Mesothelial cell of epicardium (in vitro differentiated cells): Measurements from ENCODE around the gene MAML2. TPM values are rescaled to one million over a fixed set of nuclear protein-coding genes. Genes with fewer than 3 reads are reported as not detected.

ENCODE experiments used
- DNase-seq, 2 experiments: peaks; one replicate each; pipeline ENCODE4 v3.0.0; 2021; ENCODE audit warnings: low spot score in 2 of 2; ENCODE audit not compliant: unreplicated experiment in 2 of 2
- H3K27ac Mint-ChIP-seq: 2 replicates; pipeline ENCODE4 v1.8.0; 2021; ENCODE audit warnings: mixed read lengths
- H3K27me3 Mint-ChIP-seq: 2 replicates; pipeline ENCODE4 v1.8.0; 2021; ENCODE audit warnings: low read depth, mixed read lengths
- H3K36me3 Mint-ChIP-seq: 2 replicates; pipeline ENCODE4 v1.8.0; 2021; ENCODE audit warnings: mixed read lengths
- H3K4me1 Mint-ChIP-seq: 2 replicates; pipeline ENCODE4 v1.8.0; 2021; ENCODE audit warnings: mixed read lengths
- H3K4me3 Mint-ChIP-seq: 2 replicates; pipeline ENCODE4 v1.8.0; 2021; ENCODE audit warnings: mild to moderate bottlenecking, moderate library complexity, mixed read lengths
- H3K9me3 Mint-ChIP-seq: 2 replicates; pipeline ENCODE4 v1.8.0; 2021; ENCODE audit warnings: mixed read lengths
- total RNA-seq: library from RNA; stranded (reverse); gene quantifications from 3 replicates; pipeline ENCODE4 v1.2.1, GENCODE V29; 2021
- TF ChIP-seq, protein P1 (sequence below): fragments of 200-600 bp; sonication (generic); IDR thresholded peaks from one replicate; pipeline ENCODE4 v1.5.0; 2021; ENCODE audit warnings: antibody characterized with exemption; ENCODE audit not compliant: unreplicated experiment

The MAML2 gene
- total RNA-seq, 1 donor from 2014 or later, result 38.3 TPM

DNA sequence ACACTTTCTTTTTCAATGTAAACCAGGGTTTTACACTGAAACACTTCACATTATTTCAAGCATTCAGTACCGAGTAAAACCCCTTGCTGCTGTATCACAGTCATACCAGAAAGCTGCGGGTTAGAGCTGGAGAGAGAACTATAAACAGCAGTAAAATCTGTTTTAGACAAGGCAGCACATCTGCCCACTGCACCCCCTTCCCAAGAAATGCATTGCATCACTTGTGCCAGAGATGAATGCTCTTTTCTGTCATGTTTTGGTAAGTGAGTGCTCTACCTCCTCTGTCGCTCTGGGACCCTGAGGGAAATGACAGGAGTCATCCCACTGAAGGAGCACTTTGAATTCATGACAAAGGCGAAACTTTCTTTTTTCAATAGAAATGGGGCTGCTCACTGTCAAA is 107.2 kb downstream of the MAML2 start:
- no peak for DNase-seq
- peaks cover 16% of the 10 kb centered on the region for H3K36me3 Mint-ChIP-seq
- H3K4me1 Mint-ChIP-seq, result peaks cover 16% of the 10 kb centered on the region
- H3K9me3 Mint-ChIP-seq, result no peaks in the 10 kb centered on the region
- no peak overlapping the region for H3K4me3 Mint-ChIP-seq
- TF ChIP-seq, protein P1, sequence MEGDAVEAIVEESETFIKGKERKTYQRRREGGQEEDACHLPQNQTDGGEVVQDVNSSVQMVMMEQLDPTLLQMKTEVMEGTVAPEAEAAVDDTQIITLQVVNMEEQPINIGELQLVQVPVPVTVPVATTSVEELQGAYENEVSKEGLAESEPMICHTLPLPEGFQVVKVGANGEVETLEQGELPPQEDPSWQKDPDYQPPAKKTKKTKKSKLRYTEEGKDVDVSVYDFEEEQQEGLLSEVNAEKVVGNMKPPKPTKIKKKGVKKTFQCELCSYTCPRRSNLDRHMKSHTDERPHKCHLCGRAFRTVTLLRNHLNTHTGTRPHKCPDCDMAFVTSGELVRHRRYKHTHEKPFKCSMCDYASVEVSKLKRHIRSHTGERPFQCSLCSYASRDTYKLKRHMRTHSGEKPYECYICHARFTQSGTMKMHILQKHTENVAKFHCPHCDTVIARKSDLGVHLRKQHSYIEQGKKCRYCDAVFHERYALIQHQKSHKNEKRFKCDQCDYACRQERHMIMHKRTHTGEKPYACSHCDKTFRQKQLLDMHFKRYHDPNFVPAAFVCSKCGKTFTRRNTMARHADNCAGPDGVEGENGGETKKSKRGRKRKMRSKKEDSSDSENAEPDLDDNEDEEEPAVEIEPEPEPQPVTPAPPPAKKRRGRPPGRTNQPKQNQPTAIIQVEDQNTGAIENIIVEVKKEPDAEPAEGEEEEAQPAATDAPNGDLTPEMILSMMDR, result no peak
- H3K27ac Mint-ChIP-seq, result peak overlapping the region; percentile 66
- H3K27me3 Mint-ChIP-seq, result no peaks in the 10 kb centered on the region

DNA sequence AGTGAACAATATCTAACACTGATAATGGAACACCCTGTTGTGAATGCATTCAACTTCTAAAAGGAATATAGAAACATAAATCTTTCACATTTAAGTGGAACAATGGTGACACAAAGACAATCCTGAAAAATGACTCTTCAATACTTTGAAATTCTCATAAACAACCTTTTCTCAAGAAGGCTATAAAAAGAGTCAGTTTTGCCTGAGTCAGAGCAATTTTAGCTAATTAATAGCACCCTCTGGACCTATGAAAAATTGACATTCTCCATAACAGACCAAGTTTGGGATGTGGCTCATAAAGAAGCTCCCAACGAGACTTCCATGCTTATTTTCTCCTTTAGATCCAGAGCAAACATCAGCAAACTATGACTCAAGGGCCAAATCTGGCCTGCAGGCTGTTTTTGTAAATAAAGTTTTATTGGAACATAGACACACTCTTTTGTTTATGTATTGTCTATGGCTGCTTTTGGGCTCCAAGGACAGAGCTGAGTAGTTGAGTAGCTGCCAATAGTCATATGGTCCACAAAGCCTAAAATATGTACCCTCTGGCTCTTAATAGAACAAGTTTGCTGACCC is 108.0 kb downstream of the MAML2 start:
- Mint-ChIP-seq H3K4me1 (peaks cover 17% of the 10 kb centered on the region), H3K4me3 (no peak overlapping the region), H3K36me3 (peaks cover 16% of the 10 kb centered on the region), H3K27me3 (no peaks in the 10 kb centered on the region), H3K27ac (peak overlapping the region; percentile 66), H3K9me3 (no peaks in the 10 kb centered on the region)
- TF ChIP-seq, protein P1, result no peak
- no peak for DNase-seq

DNA sequence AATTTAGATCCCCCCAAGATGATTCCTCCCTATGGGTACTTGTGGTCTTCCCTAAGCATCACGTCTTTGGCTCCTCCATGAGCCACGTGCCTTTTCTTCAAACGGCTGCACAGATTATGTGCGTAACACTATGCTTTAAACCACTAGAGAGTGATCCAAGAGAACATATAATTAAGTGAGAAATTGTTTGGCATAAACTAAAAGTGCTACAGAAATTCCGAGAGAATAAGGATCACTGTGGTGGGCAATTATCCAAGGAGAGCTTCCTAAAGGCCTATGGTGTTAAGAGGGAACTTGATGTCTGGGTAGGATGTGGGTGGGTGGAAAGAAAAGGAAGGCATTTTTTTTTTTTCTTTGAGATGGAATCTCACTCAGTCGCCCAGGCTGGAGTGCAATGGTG is 110.9 kb downstream of the MAML2 start:
- TF ChIP-seq, protein P1, result no peak
- Mint-ChIP-seq H3K27me3 (no peaks in the 10 kb centered on the region), H3K4me3 (no peak overlapping the region), H3K36me3 (peaks cover 16% of the 10 kb centered on the region), H3K4me1 (peaks cover 43% of the 10 kb centered on the region), H3K9me3 (no peaks in the 10 kb centered on the region), H3K27ac (no peak overlapping the region)
- DNase-seq, result no peak

DNA sequence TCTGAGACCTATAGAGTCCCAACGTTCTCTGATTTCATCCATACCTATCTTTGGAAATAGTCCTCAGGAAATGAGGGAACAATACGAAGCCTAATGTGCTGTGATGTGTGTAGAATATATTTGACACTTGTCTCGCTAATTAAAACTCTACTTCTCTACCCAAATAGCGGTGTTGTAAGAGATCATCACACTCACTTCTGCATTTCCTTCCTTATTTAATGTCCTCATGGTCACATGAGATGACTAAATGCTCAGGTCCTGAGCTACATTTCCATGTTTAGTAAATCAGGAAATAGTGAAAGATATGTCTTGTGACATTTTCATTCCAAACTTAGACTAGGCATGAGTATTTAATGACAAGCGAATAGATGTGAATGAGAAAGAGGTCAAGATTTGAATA is 112.3 kb downstream of the MAML2 start:
- no peak for DNase-seq
- Mint-ChIP-seq H3K4me3 (no peak overlapping the region), H3K27ac (no peak overlapping the region), H3K4me1 (peaks cover 46% of the 10 kb centered on the region), H3K27me3 (no peaks in the 10 kb centered on the region), H3K9me3 (no peaks in the 10 kb centered on the region), H3K36me3 (peaks cover 16% of the 10 kb centered on the region)
- TF ChIP-seq, protein P1, result no peak

DNA sequence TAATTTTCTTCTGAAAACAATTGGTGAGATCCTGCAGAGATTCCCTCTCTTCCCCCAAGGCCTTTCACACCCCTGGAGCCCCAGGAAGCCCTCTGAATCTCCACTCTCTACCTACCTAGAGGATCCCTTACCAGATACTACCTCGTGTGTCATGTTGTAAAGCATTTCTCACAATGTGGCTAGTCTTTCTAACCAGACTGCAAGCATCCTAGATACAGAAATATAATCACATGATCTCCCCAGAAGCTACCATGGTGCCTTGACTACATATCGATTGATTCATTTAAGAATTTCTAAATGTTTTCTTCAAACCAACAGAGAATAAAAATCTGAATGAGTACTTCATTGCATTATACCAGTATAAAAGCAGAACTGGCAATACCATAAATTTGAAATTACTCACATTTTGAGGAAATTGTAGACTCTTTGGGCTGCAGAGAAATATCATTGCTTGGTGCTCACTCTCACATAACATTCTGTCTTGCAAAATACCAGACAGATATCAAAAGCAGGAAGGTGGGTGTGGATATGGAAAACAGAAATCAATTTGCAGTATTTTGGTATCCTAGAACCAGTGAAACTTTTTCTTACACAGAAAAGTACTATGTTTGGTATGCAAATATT is 113.5 kb downstream of the MAML2 start:
- no peak for DNase-seq
- peaks cover 15% of the 10 kb centered on the region for H3K36me3 Mint-ChIP-seq
- H3K4me1 Mint-ChIP-seq, result peaks cover 39% of the 10 kb centered on the region
- peak overlapping the region; percentile 99 for H3K27ac Mint-ChIP-seq
- no peak overlapping the region for H3K4me3 Mint-ChIP-seq
- TF ChIP-seq, protein P1, result no peak
- H3K9me3 Mint-ChIP-seq, result no peaks in the 10 kb centered on the region
- H3K27me3 Mint-ChIP-seq, result no peaks in the 10 kb centered on the region
